Neural progenitor cell (in vitro differentiated cells): ENCODE measurements around the gene TAX1BP1.

Experiments used
- CTCF ChIP-seq: fragments of 200-600 bp; sonication (generic); IDR thresholded peaks from 2 replicates; pipeline ENCODE4 v1.5.1; 2017; ENCODE audit warnings: antibody characterized with exemption, mild to moderate bottlenecking
- EZH2 ChIP-seq: fragments of 200-600 bp; sonication (generic); IDR thresholded peaks from 2 replicates; pipeline ENCODE4 v1.6.1; 2017; ENCODE audit warnings: antibody characterized with exemption, mild to moderate bottlenecking, moderate library complexity

GRCh38 chr7:27746978-27747377 is 7.0 kb downstream of the TAX1BP1 start:
- TF ChIP-seq CTCF (no peak), EZH2 (no peak)
